Left forelimb (tissue), 1 donor: ENCODE measurements around the gene MATN4.
A peak's percentile ranks its signal among the peaks of the same experiment; 100 is the strongest.
"Not testable (repeated sequence)": the region's sequence is repeated elsewhere in the genome, so short reads cannot be mapped to it uniquely, and the experiment has no call there.

Source experiments
- DNase-seq: peaks from one replicate; pipeline ENCODE4 v3.0.0-alpha.2; 2018; ENCODE audit warnings: low spot score

The MATN4 gene

GRCh38 chr20:45308117-45308778 lies at the start of gene MATN4:
MATN4 (minus strand) TSS chr20:45308299; CDS start chr20:45305582, 2,717 bp downstream.
- DNase-seq, result peak; percentile 70

GRCh38 chr20:45355209-45356084 lies 47.3 kb upstream of the MATN4 start:
- no peak for DNase-seq

- DNase-seq, result no peak
Observed at GRCh38 chr20:45354423-45355208, 46.5 kb upstream of the MATN4 start.

- no peak for DNase-seq
Observed at GRCh38 chr20:45353746-45354145, 45.6 kb upstream of the MATN4 start.

- DNase-seq, result no peak
Observed at GRCh38 chr20:45352729-45353128, 44.6 kb upstream of the MATN4 start.

- not testable (repeated sequence) for DNase-seq
Observed at GRCh38 chr20:45350795-45351194, 42.7 kb upstream of the MATN4 start.

GRCh38 chr20:45350217-45350616 lies 42.1 kb upstream of the MATN4 start:
- no peak for DNase-seq

GRCh38 chr20:45347936-45348778 lies 40.1 kb upstream of the MATN4 start, which contains the start of gene SDC4:
SDC4 (minus strand) TSS chr20:45348424; CDS start chr20:45348384, 40 bp downstream.
- no peak for DNase-seq

GRCh38 chr20:45347297-45347935 lies 39.3 kb upstream of the MATN4 start:
- no peak for DNase-seq

- DNase-seq, result no peak
Observed at GRCh38 chr20:45346851-45347250, 38.8 kb upstream of the MATN4 start.

- DNase-seq, result no peak
Observed at GRCh38 chr20:45346291-45346718, 38.2 kb upstream of the MATN4 start.

GRCh38 chr20:45345104-45345936 lies 37.2 kb upstream of the MATN4 start:
- no peak for DNase-seq

GRCh38 chr20:45344168-45344860 lies 36.2 kb upstream of the MATN4 start:
- no peak for DNase-seq

GRCh38 chr20:45343532-45344167 lies 35.6 kb upstream of the MATN4 start:
- no peak for DNase-seq

GRCh38 chr20:45342855-45343531 lies 34.9 kb upstream of the MATN4 start:
- DNase-seq, result no peak

- DNase-seq, result no peak
Observed at GRCh38 chr20:45341939-45342854, 34.1 kb upstream of the MATN4 start.

- no peak for DNase-seq
Observed at GRCh38 chr20:45341579-45341938, 33.5 kb upstream of the MATN4 start.
